ENCODE measurements around the gene KIAA0232. TPM values are rescaled to one million over a fixed set of nuclear protein-coding genes. Genes with fewer than 3 reads are reported as not detected.

Gene KIAA0232
- total RNA-seq, 1 donor from 2014 or later: 28.1 TPM

DNA sequence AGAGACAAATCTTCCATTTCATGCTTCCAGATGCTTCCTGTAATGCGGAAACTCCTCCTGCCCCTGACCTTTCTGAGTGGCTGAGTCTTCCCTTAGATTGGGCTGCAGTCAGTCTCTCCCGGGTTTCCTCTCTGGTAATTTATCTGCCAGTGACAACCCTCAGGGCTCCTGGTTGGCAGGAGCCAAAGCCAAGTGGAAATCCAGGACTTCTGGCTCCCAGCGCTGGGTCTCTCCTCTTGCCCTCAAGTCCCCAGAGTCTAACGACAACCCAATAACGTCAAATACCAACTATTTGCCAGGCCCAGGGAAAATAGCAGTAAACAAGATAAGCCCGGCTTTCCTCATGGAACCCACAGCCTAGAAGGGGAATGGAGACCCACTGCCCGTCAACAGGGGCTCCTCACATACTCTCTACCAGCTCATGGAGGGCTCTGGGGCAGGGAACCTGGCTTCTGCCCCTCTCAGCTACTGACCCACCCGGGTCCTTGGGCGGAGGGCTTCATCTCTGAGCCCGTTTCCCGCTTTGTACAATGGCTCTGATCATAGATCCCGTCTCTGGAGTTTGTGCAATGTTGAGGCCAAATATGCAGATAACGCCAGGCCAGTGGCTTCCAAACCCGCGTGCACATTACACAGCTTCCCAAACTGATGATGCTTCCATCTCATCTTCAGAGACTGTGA lies 126.0 kb downstream of the KIAA0232 start:
- peaks cover 41% of the 10 kb centered on the region for H3K4me1 ChIP-seq
- peak overlapping the region; percentile 90 for H3K4me3 ChIP-seq
- H3K9me3 ChIP-seq: no peaks in the 10 kb centered on the region
- ATAC-seq: no peak
- H3K36me3 ChIP-seq: no peaks in the 10 kb centered on the region
- no peak for DNase-seq
- intact Hi-C loops (cut with DNase I): no loop called here
- peak overlapping the region; percentile 97 for H3K27ac ChIP-seq
- H3K27me3 ChIP-seq (ENCODE audit: low read depth): no peaks in the 10 kb centered on the region
- TF ChIP-seq, protein P1, sequence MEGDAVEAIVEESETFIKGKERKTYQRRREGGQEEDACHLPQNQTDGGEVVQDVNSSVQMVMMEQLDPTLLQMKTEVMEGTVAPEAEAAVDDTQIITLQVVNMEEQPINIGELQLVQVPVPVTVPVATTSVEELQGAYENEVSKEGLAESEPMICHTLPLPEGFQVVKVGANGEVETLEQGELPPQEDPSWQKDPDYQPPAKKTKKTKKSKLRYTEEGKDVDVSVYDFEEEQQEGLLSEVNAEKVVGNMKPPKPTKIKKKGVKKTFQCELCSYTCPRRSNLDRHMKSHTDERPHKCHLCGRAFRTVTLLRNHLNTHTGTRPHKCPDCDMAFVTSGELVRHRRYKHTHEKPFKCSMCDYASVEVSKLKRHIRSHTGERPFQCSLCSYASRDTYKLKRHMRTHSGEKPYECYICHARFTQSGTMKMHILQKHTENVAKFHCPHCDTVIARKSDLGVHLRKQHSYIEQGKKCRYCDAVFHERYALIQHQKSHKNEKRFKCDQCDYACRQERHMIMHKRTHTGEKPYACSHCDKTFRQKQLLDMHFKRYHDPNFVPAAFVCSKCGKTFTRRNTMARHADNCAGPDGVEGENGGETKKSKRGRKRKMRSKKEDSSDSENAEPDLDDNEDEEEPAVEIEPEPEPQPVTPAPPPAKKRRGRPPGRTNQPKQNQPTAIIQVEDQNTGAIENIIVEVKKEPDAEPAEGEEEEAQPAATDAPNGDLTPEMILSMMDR (IDR thresholded peaks at IDR 0.05): no peak

DNA sequence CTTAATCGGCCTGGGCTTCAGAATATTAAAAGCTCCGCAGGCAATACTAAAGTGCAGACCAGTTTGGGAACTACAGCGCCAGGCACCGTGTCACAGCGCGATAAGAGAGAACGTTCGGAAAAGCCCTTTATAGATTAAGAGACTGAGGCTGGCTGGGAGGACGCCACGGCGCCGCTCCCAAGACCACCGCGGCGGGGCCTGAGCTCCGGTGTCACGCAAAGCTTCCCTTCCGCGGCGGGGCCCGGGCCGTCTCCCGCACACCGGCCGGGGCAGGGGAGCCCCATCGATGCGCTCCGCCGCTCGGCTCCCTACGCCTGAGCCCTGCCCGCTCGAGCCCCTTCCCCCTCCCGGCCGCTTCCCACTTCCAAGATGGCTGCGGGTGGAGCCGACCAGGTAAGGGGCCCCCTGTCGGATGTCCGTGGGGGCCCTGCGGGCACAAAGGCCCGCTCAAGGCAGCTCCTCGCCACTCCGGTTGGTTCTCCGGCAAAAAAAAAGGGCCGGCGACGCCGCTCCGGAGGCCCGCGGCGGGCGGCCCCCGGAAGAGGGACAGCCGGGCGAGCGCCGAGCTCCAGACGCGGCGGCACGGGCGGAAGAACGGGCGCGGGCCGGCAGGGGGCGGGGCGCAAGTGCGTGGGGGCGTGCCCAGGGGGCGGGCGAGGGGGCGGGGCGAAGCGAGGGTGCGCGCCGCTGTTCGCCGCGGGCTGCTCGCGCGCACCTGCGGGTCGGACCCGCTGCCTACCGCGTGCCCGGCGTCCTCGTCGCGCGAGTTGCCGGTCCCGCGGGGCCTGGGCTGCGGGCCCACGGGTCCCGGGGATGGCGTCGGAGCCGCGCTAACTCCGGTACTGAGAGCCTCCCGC lies 126.8 kb downstream of the KIAA0232 start, which contains the start of gene TBC1D14:
Gene TBC1D14 (plus strand): TSS at position 714 of the 857 bp plus-strand sequence. CDS start 13,564 bp downstream, outside the sequence.
- peak; percentile 96 to 97 for ATAC-seq
- H3K9me3 ChIP-seq: no peaks in the 10 kb centered on the region
- H3K27ac ChIP-seq: peak within 1 kb of the TSS; percentile 97
- TF ChIP-seq, protein P1 (IDR thresholded peaks at IDR 0.05): peak; percentile 16
- peaks cover 41% of the 10 kb centered on the region for H3K4me1 ChIP-seq
- no peaks in the 10 kb centered on the region for H3K36me3 ChIP-seq
- peak; percentile 92 for DNase-seq
- intact Hi-C loops (cut with DNase I): no loop called here
- peak within 1 kb of the TSS; percentile 90 for H3K4me3 ChIP-seq
- no peaks in the 10 kb centered on the region for H3K27me3 ChIP-seq (ENCODE audit: low read depth)

DNA sequence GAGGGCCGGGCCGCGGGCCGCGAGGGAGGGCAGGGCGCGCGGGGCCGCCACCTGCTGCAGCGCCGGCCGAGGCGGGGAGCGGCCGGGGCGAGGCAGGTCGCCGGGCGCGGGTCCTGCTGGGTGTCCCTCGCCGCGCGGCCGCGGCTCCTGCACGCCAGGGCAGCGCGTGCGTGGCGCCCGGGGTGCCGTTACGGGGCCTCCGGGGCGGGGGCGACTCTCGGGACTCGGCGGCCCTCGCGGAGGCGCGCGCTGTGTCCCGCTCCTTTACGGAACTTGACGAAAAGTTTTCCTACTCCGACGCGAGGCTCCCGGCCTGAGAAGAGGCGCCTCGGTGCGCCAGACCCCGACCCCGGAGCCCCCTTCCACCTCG lies 127.4 kb downstream of the KIAA0232 start:
- Histone ChIP-seq H3K27ac (peak overlapping the region; percentile 97), H3K4me1 (peaks cover 41% of the 10 kb centered on the region), H3K9me3 (no peaks in the 10 kb centered on the region), H3K27me3 (ENCODE audit: low read depth) (no peaks in the 10 kb centered on the region), H3K4me3 (peak overlapping the region; percentile 90), H3K36me3 (no peaks in the 10 kb centered on the region)
- intact Hi-C loops (cut with DNase I): no loop called here
- ATAC-seq: peak; percentile 9 to 30
- TF ChIP-seq, protein P1 (IDR thresholded peaks at IDR 0.05): no peak
- peak; percentile 77 for DNase-seq

DNA sequence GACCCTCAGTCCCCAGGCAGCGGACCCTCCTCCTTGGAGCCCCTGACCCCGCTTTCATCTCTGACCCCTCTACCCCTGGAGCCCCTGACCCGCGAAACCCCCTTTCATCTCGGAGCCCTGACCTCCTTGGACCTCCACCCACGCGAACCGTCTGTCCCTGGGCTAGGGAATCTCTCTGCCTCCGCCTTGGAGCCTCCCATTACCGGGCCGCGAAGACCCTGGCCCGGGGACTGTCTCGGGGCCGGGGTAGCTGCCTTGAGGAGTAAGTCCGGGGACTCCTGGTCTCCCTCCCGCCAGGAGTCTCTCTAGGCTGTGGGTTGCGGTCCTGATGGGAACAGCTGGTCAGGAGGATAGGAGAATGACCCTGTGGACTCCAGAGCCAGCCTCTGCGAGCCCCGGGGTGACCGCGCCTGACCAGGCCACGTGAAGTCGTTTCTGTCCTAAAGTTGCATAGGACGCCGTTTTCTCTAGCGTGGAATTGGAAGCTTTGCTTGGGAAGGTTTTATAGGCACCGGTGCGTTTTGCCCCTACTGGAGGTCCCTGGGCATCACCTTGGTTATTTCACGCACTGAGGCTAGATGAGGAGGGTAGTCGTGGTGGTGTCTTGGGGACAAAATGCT lies 127.9 kb downstream of the KIAA0232 start:
- Histone ChIP-seq H3K36me3 (no peaks in the 10 kb centered on the region), H3K27ac (peak overlapping the region; percentile 97)

More for the DNA sequence above, 127.9 kb downstream of the KIAA0232 start:
- Histone ChIP-seq H3K4me3 (peak overlapping the region; percentile 90), H3K4me1 (peaks cover 43% of the 10 kb centered on the region), H3K9me3 (no peaks in the 10 kb centered on the region), H3K27me3 (ENCODE audit: low read depth) (no peaks in the 10 kb centered on the region)
- TF ChIP-seq, protein P1 (IDR thresholded peaks at IDR 0.05): no peak
- peak in 1 of 2 donors; percentile 4 for ATAC-seq
- no peak for DNase-seq
- intact Hi-C loops (cut with DNase I): no loop called here
